Measurements from ENCODE around the gene FAM89A. TPM values are rescaled to one million over a fixed set of nuclear protein-coding genes. Genes with fewer than 3 reads are reported as not detected.

FAM89A gene
- total and polyA plus RNA-seq, 9 of the 15 experiments (the other 6 are each of a cell fraction or from before 2014, with no cell fraction given): 8.7 to 66.2 (median 43.3) TPM

DNA sequence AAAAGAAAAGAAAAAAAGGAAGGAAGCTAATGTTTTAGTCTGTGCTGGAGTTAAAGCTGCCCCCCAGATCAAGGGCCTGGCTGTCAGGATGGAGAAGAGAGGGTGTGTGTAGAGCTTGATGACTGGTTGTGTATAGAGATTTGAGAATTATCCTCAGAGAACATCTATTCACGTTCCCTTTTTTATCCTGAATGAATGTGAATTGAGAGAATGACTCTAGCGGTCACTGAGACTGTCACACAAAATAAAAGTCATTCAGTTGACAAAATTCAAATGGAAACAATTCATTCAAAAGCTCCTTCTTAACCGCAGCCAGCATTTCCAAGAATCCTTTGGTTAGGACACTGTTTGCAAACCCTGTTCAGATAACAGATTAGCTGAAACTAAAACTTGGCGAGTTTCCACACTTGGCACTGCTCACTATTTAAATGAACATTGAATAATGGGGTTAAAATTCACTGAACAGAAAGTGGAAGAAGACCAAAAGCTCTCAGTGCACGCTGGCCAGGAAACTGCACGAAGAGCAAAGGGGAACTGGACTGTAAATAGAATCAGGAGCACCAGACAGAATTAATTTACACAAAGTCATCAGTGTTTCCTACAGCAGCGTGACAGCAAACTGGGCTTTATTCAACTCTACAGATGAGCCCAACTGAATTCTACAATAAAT, 13.6 kb upstream of the FAM89A start (continued):
- TF ChIP-seq, protein P1, sequence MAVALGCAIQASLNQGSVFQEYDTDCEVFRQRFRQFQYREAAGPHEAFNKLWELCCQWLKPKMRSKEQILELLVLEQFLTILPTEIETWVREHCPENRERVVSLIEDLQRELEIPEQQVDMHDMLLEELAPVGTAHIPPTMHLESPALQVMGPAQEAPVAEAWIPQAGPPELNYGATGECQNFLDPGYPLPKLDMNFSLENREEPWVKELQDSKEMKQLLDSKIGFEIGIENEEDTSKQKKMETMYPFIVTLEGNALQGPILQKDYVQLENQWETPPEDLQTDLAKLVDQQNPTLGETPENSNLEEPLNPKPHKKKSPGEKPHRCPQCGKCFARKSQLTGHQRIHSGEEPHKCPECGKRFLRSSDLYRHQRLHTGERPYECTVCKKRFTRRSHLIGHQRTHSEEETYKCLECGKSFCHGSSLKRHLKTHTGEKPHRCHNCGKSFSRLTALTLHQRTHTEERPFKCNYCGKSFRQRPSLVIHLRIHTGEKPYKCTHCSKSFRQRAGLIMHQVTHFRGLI (CRISPR knock-in tag; IDR thresholded peaks at IDR 0.05): 0 out of 2 replicates have a peak, but pooled peaks have one; percentile 24
- TF ChIP-seq LARP7 (IDR thresholded peaks at IDR 0.05): 0 out of 2 replicates have a peak, but pooled peaks have one; percentile 16
- TF ChIP-seq SMARCC2 (IDR thresholded peaks at IDR 0.05; ENCODE audit: low read depth): peak; percentile 39; the same call in 1 of the 2 replicates
- peak; percentile 11; the same call in 1 of the 2 replicates for TF ChIP-seq GATA2 (CRISPR knock-in tag; IDR thresholded peaks at IDR 0.05)
- no peak for TF ChIP-seq NUFIP1 (IDR thresholded peaks at IDR 0.05; ENCODE audit: partially characterized antibody)
- TF ChIP-seq CREBBP (IDR thresholded peaks at IDR 0.05; ENCODE audit: low read depth, low read length): no peak
- TF ChIP-seq TOE1 (IDR thresholded peaks at IDR 0.05; ENCODE audit: borderline replicate concordance): 0 out of 2 replicates have a peak, but pooled peaks have one; percentile 15
- no peak for TF ChIP-seq TOE1 (CRISPR knock-in tag; IDR thresholded peaks at IDR 0.05; ENCODE audit: borderline replicate concordance, low read depth)
- peak; percentile 50; the same call in 1 of the 2 replicates for TF ChIP-seq GABPB1 (CRISPR knock-in tag; IDR thresholded peaks at IDR 0.05)
- no peak for TF ChIP-seq U2AF1 (optimal IDR thresholded peaks at IDR 0.05; ENCODE audit: low read depth, low read length)
- TF ChIP-seq RBFOX2 (IDR thresholded peaks at IDR 0.05; ENCODE audit: low read depth, low read length): no peak; the same call in 1 of the 2 replicates
- TF ChIP-seq, protein P2, sequence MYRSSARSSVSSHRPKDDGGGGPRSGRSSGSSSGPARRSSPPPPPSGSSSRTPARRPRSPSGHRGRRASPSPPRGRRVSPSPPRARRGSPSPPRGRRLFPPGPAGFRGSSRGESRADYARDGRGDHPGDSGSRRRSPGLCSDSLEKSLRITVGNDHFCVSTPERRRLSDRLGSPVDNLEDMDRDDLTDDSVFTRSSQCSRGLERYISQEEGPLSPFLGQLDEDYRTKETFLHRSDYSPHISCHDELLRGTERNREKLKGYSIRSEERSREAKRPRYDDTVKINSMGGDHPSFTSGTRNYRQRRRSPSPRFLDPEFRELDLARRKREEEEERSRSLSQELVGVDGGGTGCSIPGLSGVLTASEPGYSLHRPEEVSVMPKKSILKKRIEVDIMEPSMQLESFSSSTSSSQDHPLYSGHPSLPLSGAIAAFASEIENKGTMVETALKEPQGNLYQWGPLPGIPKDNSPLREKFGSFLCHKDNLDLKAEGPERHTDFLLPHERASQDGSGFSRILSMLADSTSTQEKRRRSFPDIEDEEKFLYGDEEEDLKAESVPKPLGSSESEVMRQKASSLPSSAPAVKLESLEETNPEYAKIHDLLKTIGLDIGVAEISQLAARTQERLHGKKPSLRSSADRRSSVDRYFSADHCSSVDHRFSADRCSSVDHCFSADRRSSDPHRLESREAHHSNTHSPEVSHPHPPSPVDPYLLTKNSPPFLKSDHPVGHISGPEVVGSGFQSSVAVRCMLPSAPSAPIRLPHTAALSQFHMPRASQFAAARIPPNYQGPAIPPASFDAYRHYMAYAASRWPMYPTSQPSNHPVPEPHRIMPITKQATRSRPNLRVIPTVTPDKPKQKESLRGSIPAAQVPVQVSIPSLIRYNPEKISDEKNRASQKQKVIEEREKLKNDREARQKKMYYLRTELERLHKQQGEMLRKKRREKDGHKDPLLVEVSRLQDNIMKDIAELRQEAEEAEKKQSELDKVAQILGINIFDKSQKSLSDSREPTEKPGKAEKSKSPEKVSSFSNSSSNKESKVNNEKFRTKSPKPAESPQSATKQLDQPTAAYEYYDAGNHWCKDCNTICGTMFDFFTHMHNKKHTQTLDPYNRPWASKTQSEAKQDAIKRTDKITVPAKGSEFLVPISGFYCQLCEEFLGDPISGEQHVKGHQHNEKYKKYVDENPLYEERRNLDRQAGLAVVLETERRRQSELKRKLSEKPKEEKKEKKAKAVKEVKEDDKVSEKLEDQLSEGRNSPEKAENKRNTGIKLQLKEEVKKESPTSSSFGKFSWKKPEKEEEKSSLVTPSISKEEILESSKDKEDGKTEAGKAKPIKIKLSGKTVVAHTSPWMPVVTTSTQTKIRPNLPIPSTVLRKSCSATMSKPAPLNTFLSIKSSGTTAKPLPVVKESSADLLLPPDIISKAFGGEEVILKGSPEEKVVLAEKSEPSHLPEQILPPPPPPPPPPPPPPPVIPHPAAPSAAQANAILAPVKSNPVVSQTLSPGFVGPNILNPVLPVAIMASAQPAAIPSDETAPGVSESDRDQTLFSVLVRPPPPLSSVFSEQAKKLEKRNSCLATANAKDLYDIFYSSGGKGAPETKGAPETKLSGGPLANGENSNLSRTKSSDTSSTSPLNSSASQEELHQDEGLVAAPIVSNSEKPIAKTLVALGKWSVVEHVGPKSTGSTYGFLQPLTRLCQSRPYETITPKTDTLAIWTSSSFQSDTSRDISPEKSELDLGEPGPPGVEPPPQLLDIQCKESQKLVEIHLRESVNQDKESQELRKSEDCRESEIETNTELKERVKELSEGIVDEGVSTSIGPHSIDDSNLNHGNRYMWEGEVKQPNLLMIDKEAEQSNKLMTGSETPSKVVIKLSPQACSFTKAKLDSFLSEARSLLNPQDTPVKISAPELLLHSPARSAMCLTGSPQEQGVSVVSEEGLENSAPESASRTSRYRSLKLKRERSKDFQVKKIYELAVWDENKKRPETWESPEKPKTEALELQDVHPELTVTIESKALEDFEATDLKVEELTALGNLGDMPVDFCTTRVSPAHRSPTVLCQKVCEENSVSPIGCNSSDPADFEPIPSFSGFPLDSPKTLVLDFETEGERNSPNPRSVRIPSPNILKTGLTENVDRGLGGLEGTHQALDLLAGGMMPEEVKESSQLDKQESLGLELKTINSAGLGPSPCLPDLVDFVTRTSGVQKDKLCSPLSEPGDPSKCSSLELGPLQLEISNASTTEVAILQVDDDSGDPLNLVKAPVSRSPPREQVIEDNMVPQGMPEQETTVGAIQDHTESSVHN (IDR thresholded peaks at IDR 0.05; ENCODE audit: borderline replicate concordance in 1 of 2, low read depth in 1 of 2): peak in 1 of 2 experiments; percentile 69; a peak in 1 of 4 replicates
- no peak for TF ChIP-seq SRSF1 (IDR thresholded peaks at IDR 0.05; ENCODE audit: low read depth, low read length)
- peak; percentile 70 for TF ChIP-seq FOSL1 (tag; conservative IDR thresholded peaks at IDR 0.05)
- TF ChIP-seq, protein P3, sequence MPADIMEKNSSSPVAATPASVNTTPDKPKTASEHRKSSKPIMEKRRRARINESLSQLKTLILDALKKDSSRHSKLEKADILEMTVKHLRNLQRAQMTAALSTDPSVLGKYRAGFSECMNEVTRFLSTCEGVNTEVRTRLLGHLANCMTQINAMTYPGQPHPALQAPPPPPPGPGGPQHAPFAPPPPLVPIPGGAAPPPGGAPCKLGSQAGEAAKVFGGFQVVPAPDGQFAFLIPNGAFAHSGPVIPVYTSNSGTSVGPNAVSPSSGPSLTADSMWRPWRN (IDR thresholded peaks at IDR 0.05; ENCODE audit: low read depth): 0 out of 2 replicates have a peak, but pooled peaks have one; percentile 22
- peak; percentile 61 for TF ChIP-seq CBFA2T3 (IDR thresholded peaks at IDR 0.05)
- peak; percentile 66; the same call in 1 of the 2 replicates for TF ChIP-seq POLR2H (tag; IDR thresholded peaks at IDR 0.05; ENCODE audit: low read depth)

All from K562 (cell line).